Ovary (tissue), 9 donors: ENCODE data around the gene SND1. TPM values are rescaled to one million over a fixed set of nuclear protein-coding genes. Genes with fewer than 3 reads are reported as not detected.

Source experiments
- DNase-seq, 5 donors: peaks; one replicate each; pipeline ENCODE4 v3.0.0-alpha.2; 2019 to 2020
- H3K27ac ChIP-seq, 2 donors: fragments of 200-600 bp; one replicate each; pipeline versions ENCODE4 v1.5.1 to v1.8.0; 2019 to 2022
- H3K27me3 ChIP-seq: fragments of 200-600 bp; one replicate; pipeline ENCODE4 v1.8.0; 2022
- H3K36me3 ChIP-seq: fragments of 200-600 bp; sonication (generic); one replicate; pipeline ENCODE4 v1.5.1; 2019
- H3K4me1 ChIP-seq: one replicate; pipeline ENCODE4 v1.8.1; 2013; ENCODE audit warnings: mild to moderate bottlenecking, moderate library complexity; ENCODE audit not compliant: insufficient read depth
- H3K4me3 ChIP-seq: fragments of 200-600 bp; sonication (generic); one replicate; pipeline ENCODE4 v1.5.1; 2017
- H3K9me3 ChIP-seq, 2 donors: fragments of 200-600 bp in 1 of 2; sonication (generic) in 1 of 2; one replicate each; pipeline versions ENCODE4 v1.5.1 to v1.8.1; 2013 to 2019; ENCODE audit warnings: mild to moderate bottlenecking in 1 of 2, moderate library complexity in 1 of 2
- EP300 ChIP-seq: sonication (generic); formaldehyde crosslinking; IDR thresholded peaks from one replicate; pipeline ENCODE4 v1.6.1; 2017; ENCODE audit warnings: antibody characterized with exemption
- POLR2A ChIP-seq: fragments of 450-650 bp; IDR thresholded peaks from one replicate; pipeline ENCODE4 v1.6.1; 2017; ENCODE audit warnings: antibody characterized with exemption, mild to moderate bottlenecking, moderate library complexity
- WGBS, 3 donors: extraction: QIAGEN DNeasy Blood & Tissue Kit in 1 of 3; methylation state at CpG; one replicate each; pipeline versions ENCODE4 v1.1.5 to v1.1.7; 2013 to 2017; 5-methylcytosine and 5-hydroxymethylcytosine counted together
- intact Hi-C, 4 donors: fragments of 100-400 bp; cut with DNase I; formaldehyde crosslinking; loops; one replicate each; pipeline versions ENCODE4 v1.11.0 to v1.15.1; 2022 to 2023
- polyA plus RNA-seq, 2 donors: library from polyadenylated mRNA; stranded (reverse); fragments of 200-250 nt in 1 of 2; fragments of 350-450 nt in 1 of 2; fragmentation: Illumina TruSeq in 1 of 2; extraction: RNeasy Lipid Tissue Mini Kit (QIAGEN cat#74804) in 1 of 2; gene quantifications; one replicate each; pipeline ENCODE4 v1.2.3, GENCODE V29; 2013 to 2014
- total RNA-seq, 7 donors: library from RNA; depleted of rRNA in 2 of 7; stranded (reverse); fragments of >200 nt in 2 of 7; fragmentation: NEBNext Ultra II Directional in 3 of 7; extraction: Animal tissue kit (Norgen Biotek cat#: 25700) in 3 of 7; gene quantifications; one replicate each; pipeline versions ENCODE4 v1.1.0 to v1.2.4, GENCODE V29; 2016 to 2023
- TF ChIP-seq, protein P1 (sequence below), 3 donors: fragments of 450-650 bp in 2 of 3; fragments of 200-600 bp in 1 of 3; IDR thresholded peaks; one replicate each; pipeline versions ENCODE4 v1.5.1 to v1.8.0; 2016 to 2022; ENCODE audit warnings: antibody characterized with exemption in 3 of 3, mild to moderate bottlenecking in 1 of 3
- donor health status: DM: no; HTN: no; CAD: no; lungs with moderate emphysema.
- donor health status: DM: no; HTN: no; CAD: no.
- donor health status: Bipolar disorder and iron deficiency.
- donor health status: DM: yes; HTN: yes; CAD: no.
- donor health status: DM: no; HTN: no; CAD: no.
- donor health status: DM: yes; HTN: yes; CAD: no.

SND1 gene
- total and polyA plus RNA-seq, 9 donors = 91.4 to 297 (median 182) TPM

- Histone ChIP-seq H3K4me3 (no peak overlapping the region), H3K27me3 (no peaks in the 10 kb centered on the region), H3K36me3 (no peaks in the 10 kb centered on the region), H3K27ac (no peak overlapping the region), H3K4me1 (no peaks in the 10 kb centered on the region), H3K9me3 (no peaks in the 10 kb centered on the region)
- 93 to 97% (median 94%) methylated on average over 1 of the region's 1 CpG for WGBS, 3 donors
- no peak for DNase-seq
- intact Hi-C loops = no loop called here
- no peak for TF ChIP-seq EP300
Measured at GRCh38 chr7:127911968-127912511, 260.0 kb downstream of the SND1 start.

DNA sequence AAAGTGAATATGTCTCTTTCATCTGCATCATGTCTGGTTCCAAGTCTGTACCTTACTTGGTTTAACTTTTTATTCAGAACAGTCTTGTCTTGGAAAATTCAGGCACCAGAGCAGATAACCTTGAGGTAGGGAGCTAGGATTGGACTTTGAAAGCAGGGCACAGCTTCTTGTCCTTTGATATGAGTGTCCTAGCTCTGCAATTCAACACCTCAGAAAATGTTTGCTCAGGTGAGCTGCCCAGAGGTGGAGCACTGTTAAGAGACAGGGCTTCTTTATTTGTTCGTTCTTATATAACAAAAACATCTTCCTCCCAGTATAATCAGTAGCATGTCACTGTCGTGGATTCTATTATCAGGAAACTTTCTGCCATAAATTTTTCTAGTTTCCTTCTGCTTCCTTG lies 260.9 kb downstream of the SND1 start:
- intact Hi-C loops = no loop called here
- Histone ChIP-seq H3K36me3 (no peaks in the 10 kb centered on the region), H3K4me3 (no peak overlapping the region), H3K9me3 (no peaks in the 10 kb centered on the region), H3K4me1 (no peaks in the 10 kb centered on the region), H3K27ac (no peak overlapping the region), H3K27me3 (no peaks in the 10 kb centered on the region)
- WGBS, 3 donors = 37 to 44% (median 40%) methylated on average over 2 of the region's 2 CpGs
- TF ChIP-seq, protein P1, sequence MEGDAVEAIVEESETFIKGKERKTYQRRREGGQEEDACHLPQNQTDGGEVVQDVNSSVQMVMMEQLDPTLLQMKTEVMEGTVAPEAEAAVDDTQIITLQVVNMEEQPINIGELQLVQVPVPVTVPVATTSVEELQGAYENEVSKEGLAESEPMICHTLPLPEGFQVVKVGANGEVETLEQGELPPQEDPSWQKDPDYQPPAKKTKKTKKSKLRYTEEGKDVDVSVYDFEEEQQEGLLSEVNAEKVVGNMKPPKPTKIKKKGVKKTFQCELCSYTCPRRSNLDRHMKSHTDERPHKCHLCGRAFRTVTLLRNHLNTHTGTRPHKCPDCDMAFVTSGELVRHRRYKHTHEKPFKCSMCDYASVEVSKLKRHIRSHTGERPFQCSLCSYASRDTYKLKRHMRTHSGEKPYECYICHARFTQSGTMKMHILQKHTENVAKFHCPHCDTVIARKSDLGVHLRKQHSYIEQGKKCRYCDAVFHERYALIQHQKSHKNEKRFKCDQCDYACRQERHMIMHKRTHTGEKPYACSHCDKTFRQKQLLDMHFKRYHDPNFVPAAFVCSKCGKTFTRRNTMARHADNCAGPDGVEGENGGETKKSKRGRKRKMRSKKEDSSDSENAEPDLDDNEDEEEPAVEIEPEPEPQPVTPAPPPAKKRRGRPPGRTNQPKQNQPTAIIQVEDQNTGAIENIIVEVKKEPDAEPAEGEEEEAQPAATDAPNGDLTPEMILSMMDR (IDR thresholded peaks at IDR 0.05) = no peak
- TF ChIP-seq EP300 (no peak), POLR2A (no peak)
- DNase-seq = no peak

- Histone ChIP-seq H3K9me3 (no peaks in the 10 kb centered on the region), H3K4me1 (no peaks in the 10 kb centered on the region), H3K27ac (no peak overlapping the region), H3K36me3 (no peaks in the 10 kb centered on the region), H3K27me3 (no peaks in the 10 kb centered on the region), H3K4me3 (no peak overlapping the region)
- 37 to 53% (median 38%) methylated on average over 2 of the region's 2 CpGs for WGBS, 3 donors
- TF ChIP-seq POLR2A = no peak
- no peak for DNase-seq
- intact Hi-C loops = no loop called here
Measured at GRCh38 chr7:127913686-127914085, 261.7 kb downstream of the SND1 start.

GRCh38 chr7:127914693-127915092 lies 262.7 kb downstream of the SND1 start:
- H3K36me3 ChIP-seq = no peaks in the 10 kb centered on the region
- TF ChIP-seq, protein P1 (IDR thresholded peaks at IDR 0.05) = no peak
- TF ChIP-seq POLR2A = no peak
- no peak for TF ChIP-seq EP300
- WGBS, 3 donors = 96 to 98% (median 97%) methylated on average over 6 of the region's 6 CpGs
- H3K4me1 ChIP-seq = no peaks in the 10 kb centered on the region
- no peak for DNase-seq
- no peak overlapping the region for H3K27ac ChIP-seq
- no peaks in the 10 kb centered on the region for H3K9me3 ChIP-seq
- H3K27me3 ChIP-seq = no peaks in the 10 kb centered on the region
- intact Hi-C loops = no loop called here
- H3K4me3 ChIP-seq = no peak overlapping the region

- intact Hi-C loops = no loop called here
- TF ChIP-seq POLR2A = no peak
- no peak for TF ChIP-seq EP300
- TF ChIP-seq, protein P1 (IDR thresholded peaks at IDR 0.05) = no peak
- Histone ChIP-seq H3K4me3 (no peak overlapping the region), H3K9me3 (no peaks in the 10 kb centered on the region), H3K27me3 (no peaks in the 10 kb centered on the region), H3K27ac (no peak overlapping the region), H3K36me3 (no peaks in the 10 kb centered on the region), H3K4me1 (no peaks in the 10 kb centered on the region)
- WGBS, 3 donors = 98 to 100% (median 98%) methylated on average over 3 of the region's 3 CpGs
- DNase-seq = no peak
Measured at GRCh38 chr7:127916735-127917134, 264.7 kb downstream of the SND1 start.

DNA sequence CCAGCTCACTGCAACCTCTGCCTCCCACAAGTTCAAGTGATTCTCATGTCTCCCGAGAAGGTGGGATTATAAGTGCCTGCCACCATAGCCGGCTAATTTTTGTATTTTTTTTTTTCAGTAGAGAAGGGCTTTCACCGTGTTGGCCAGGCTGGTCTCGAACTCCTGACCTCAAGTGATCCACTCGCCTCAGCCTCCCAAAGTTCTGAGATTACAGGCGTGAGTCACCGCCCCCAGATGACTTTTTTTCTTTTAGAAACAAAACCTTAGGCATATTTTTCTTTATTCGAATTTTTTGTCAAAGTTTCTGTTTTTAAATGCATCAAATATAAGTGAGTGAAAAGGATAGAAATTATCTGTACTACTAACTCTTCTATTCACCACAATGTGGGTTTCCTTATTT lies 266.1 kb downstream of the SND1 start:
- no peak for TF ChIP-seq POLR2A
- TF ChIP-seq EP300 = no peak
- TF ChIP-seq, protein P1 (IDR thresholded peaks at IDR 0.05) = no peak
- Histone ChIP-seq H3K9me3 (no peaks in the 10 kb centered on the region), H3K27me3 (no peaks in the 10 kb centered on the region), H3K27ac (no peak overlapping the region), H3K36me3 (no peaks in the 10 kb centered on the region), H3K4me1 (no peaks in the 10 kb centered on the region), H3K4me3 (no peak overlapping the region)
- DNase-seq = no peak
- WGBS, 3 donors = 68 to 76% (median 68%) methylated on average over 8 of the region's 8 CpGs
- intact Hi-C loops = no loop called here
